Ramos (cell line): ENCODE data around the gene ZSWIM8.
"Not testable (repeated sequence)": the region's sequence is repeated elsewhere in the genome, so short reads cannot be mapped to it uniquely, and the experiment has no call there.

Experiments
- in situ Hi-C: fragments of 300-500 bp; cut with MboI; formaldehyde crosslinking; loops from one replicate; pipeline ENCODE4 v1.14.3; 2022; ENCODE audit warnings: low sequenced_read_pairs; ENCODE audit not compliant: unreplicated experiment

Gene ZSWIM8

GRCh38 chr10:73810735-73811465 is 25.5 kb downstream of the ZSWIM8 start:
- in situ Hi-C loops = no loop called here

- in situ Hi-C loops = no loop called here
Measured at GRCh38 chr10:73812657-73813056, 27.3 kb downstream of the ZSWIM8 start.

- in situ Hi-C loops = no loop called here
Measured at GRCh38 chr10:73813333-73813732, 27.9 kb downstream of the ZSWIM8 start.

- in situ Hi-C loops = no loop called here
Measured at GRCh38 chr10:73814276-73814895, 29.0 kb downstream of the ZSWIM8 start.

GRCh38 chr10:73814896-73815718 is 29.7 kb downstream of the ZSWIM8 start:
- in situ Hi-C loops = no loop called here

- in situ Hi-C loops = no loop called here
Measured at GRCh38 chr10:73815719-73816030, 30.3 kb downstream of the ZSWIM8 start.

GRCh38 chr10:73816917-73817729 is 31.7 kb downstream of the ZSWIM8 start:
- in situ Hi-C loops = no loop called here

- in situ Hi-C loops = no loop called here
Measured at GRCh38 chr10:73817826-73818225, 32.4 kb downstream of the ZSWIM8 start.

GRCh38 chr10:73818402-73818801 is 33.0 kb downstream of the ZSWIM8 start:
- in situ Hi-C loops = no loop called here

- in situ Hi-C loops = no loop called here
Measured at GRCh38 chr10:73819081-73819480, 33.7 kb downstream of the ZSWIM8 start.

GRCh38 chr10:73819513-73820093 is 34.2 kb downstream of the ZSWIM8 start:
- in situ Hi-C loops = no loop called here

GRCh38 chr10:73823391-73823790 is 38.0 kb downstream of the ZSWIM8 start:
- in situ Hi-C loops = no loop called here

- in situ Hi-C loops = no loop called here
Measured at GRCh38 chr10:73824146-73824725, 38.8 kb downstream of the ZSWIM8 start.

GRCh38 chr10:73827346-73828089 is 42.1 kb downstream of the ZSWIM8 start:
- in situ Hi-C loops = no loop called here

GRCh38 chr10:73828161-73828560 is 42.8 kb downstream of the ZSWIM8 start:
- in situ Hi-C loops = no loop called here

GRCh38 chr10:73829090-73829489 is 43.7 kb downstream of the ZSWIM8 start:
- in situ Hi-C loops = not testable (repeated sequence)

GRCh38 chr10:73836427-73836980 is 51.1 kb downstream of the ZSWIM8 start:
- in situ Hi-C loops = no loop called here

- in situ Hi-C loops = no loop called here
Measured at GRCh38 chr10:73837072-73837471, 51.7 kb downstream of the ZSWIM8 start.
